ENCODE results near the gene MYBPH.

Gene MYBPH

GRCh38 chr1:203158423-203158822 is 17.2 kb downstream of the MYBPH start:
- no peak overlapping the region for H3K27ac ChIP-seq (ENCODE audit: low read length)
- no peaks in the 10 kb centered on the region for H4K20me1 ChIP-seq (ENCODE audit: insufficient read depth, low read length)
- no peaks in the 10 kb centered on the region for H3K4me1 ChIP-seq (ENCODE audit: low read length)

GRCh38 chr1:203156280-203156679 is 19.3 kb downstream of the MYBPH start:
- Histone ChIP-seq H3K4me1 (ENCODE audit: low read length) (no peaks in the 10 kb centered on the region), H3K9me3 (replicated peaks; ENCODE audit: insufficient read depth, low read length) (no peaks in the 10 kb centered on the region), H2AFZ (ENCODE audit: low read length) (no peak overlapping the region), H3K36me3 (replicated peaks; ENCODE audit: insufficient read depth, low read length) (no peaks in the 10 kb centered on the region), H3K4me3 (ENCODE audit: low read length) (no peak overlapping the region), H3F3A (ENCODE audit: insufficient read depth, low read length) (no peaks in the 10 kb centered on the region), H4K20me1 (ENCODE audit: insufficient read depth, low read length) (no peaks in the 10 kb centered on the region), H3K9ac (ENCODE audit: low read length) (no peak overlapping the region), H3K27ac (ENCODE audit: low read length) (no peak overlapping the region), H3K4me2 (ENCODE audit: low read depth, low read length) (no peak overlapping the region), H3K79me2 (ENCODE audit: low read length) (no peaks in the 10 kb centered on the region), H3K27me3 (replicated peaks; ENCODE audit: insufficient read depth, low read length) (no peaks in the 10 kb centered on the region), H3K9me2 (replicated peaks; ENCODE audit: insufficient read depth, low read length) (no peaks in the 10 kb centered on the region)
- no peak for DNase-seq
- TF ChIP-seq EZH2 (optimal IDR thresholded peaks at IDR 0.05; ENCODE audit: low read depth, low read length) (no peak), EZH2phosphoT487 (IDR thresholded peaks at IDR 0.05; ENCODE audit: low read length) (no peak), CTCF (IDR thresholded peaks at IDR 0.05; ENCODE audit: low read length) (no peak)

More at GRCh38 chr1:203158423-203158822, 17.2 kb downstream of the MYBPH start:
- H3F3A ChIP-seq (ENCODE audit: insufficient read depth, low read length), result no peaks in the 10 kb centered on the region
- TF ChIP-seq EZH2phosphoT487 (IDR thresholded peaks at IDR 0.05; ENCODE audit: low read length) (no peak), EZH2 (optimal IDR thresholded peaks at IDR 0.05; ENCODE audit: low read depth, low read length) (no peak), CTCF (IDR thresholded peaks at IDR 0.05; ENCODE audit: low read length) (no peak)
- H3K27me3 ChIP-seq (replicated peaks; ENCODE audit: insufficient read depth, low read length), result no peaks in the 10 kb centered on the region
- DNase-seq, result no peak
- H2AFZ ChIP-seq (ENCODE audit: low read length), result no peak overlapping the region
- no peak overlapping the region for H3K9ac ChIP-seq (ENCODE audit: low read length)
- H3K79me2 ChIP-seq (ENCODE audit: low read length), result no peaks in the 10 kb centered on the region
- no peak overlapping the region for H3K4me2 ChIP-seq (ENCODE audit: low read depth, low read length)
- H3K4me3 ChIP-seq (ENCODE audit: low read length), result no peak overlapping the region
- H3K36me3 ChIP-seq (replicated peaks; ENCODE audit: insufficient read depth, low read length), result no peaks in the 10 kb centered on the region
- H3K9me3 ChIP-seq (replicated peaks; ENCODE audit: insufficient read depth, low read length), result no peaks in the 10 kb centered on the region
- no peaks in the 10 kb centered on the region for H3K9me2 ChIP-seq (replicated peaks; ENCODE audit: insufficient read depth, low read length)

- TF ChIP-seq CTCF (IDR thresholded peaks at IDR 0.05; ENCODE audit: low read length), result no peak
- TF ChIP-seq EZH2 (optimal IDR thresholded peaks at IDR 0.05; ENCODE audit: low read depth, low read length), result no peak
- no peak for TF ChIP-seq EZH2phosphoT487 (IDR thresholded peaks at IDR 0.05; ENCODE audit: low read length)
- Histone ChIP-seq H3K27me3 (replicated peaks; ENCODE audit: insufficient read depth, low read length) (no peaks in the 10 kb centered on the region), H3K9me2 (replicated peaks; ENCODE audit: insufficient read depth, low read length) (no peaks in the 10 kb centered on the region), H4K20me1 (ENCODE audit: insufficient read depth, low read length) (no peaks in the 10 kb centered on the region), H3K4me3 (ENCODE audit: low read length) (no peak overlapping the region), H3K36me3 (replicated peaks; ENCODE audit: insufficient read depth, low read length) (no peaks in the 10 kb centered on the region), H3K79me2 (ENCODE audit: low read length) (no peaks in the 10 kb centered on the region), H2AFZ (ENCODE audit: low read length) (no peak overlapping the region), H3F3A (ENCODE audit: insufficient read depth, low read length) (no peaks in the 10 kb centered on the region), H3K9me3 (replicated peaks; ENCODE audit: insufficient read depth, low read length) (no peaks in the 10 kb centered on the region), H3K27ac (ENCODE audit: low read length) (no peak overlapping the region), H3K9ac (ENCODE audit: low read length) (no peak overlapping the region), H3K4me2 (ENCODE audit: low read depth, low read length) (no peak overlapping the region), H3K4me1 (ENCODE audit: low read length) (no peaks in the 10 kb centered on the region)
- DNase-seq, result no peak
Measured at GRCh38 chr1:203153989-203154821, 21.4 kb downstream of the MYBPH start.

Data from MM.1S (cell line).